Activated CD4-positive, alpha-beta T cell treated with anti-CD3 and anti-CD28 coated beads, Interleukin-2, Interleukin-6, amounts not matched to agents 100 ng/mL and 50 ng/mL, durations not matched to agents 16 hours and 8 hours (primary cell): ENCODE results near the gene UGT3A2.
A peak's percentile ranks its signal among the peaks of the same experiment; 100 is the strongest.

ENCODE experiments used
- DNase-seq: peaks from one replicate; pipeline ENCODE4 v3.0.0-alpha.2; 2020

Gene UGT3A2, protein sequence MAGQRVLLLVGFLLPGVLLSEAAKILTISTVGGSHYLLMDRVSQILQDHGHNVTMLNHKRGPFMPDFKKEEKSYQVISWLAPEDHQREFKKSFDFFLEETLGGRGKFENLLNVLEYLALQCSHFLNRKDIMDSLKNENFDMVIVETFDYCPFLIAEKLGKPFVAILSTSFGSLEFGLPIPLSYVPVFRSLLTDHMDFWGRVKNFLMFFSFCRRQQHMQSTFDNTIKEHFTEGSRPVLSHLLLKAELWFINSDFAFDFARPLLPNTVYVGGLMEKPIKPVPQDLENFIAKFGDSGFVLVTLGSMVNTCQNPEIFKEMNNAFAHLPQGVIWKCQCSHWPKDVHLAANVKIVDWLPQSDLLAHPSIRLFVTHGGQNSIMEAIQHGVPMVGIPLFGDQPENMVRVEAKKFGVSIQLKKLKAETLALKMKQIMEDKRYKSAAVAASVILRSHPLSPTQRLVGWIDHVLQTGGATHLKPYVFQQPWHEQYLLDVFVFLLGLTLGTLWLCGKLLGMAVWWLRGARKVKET

DNA sequence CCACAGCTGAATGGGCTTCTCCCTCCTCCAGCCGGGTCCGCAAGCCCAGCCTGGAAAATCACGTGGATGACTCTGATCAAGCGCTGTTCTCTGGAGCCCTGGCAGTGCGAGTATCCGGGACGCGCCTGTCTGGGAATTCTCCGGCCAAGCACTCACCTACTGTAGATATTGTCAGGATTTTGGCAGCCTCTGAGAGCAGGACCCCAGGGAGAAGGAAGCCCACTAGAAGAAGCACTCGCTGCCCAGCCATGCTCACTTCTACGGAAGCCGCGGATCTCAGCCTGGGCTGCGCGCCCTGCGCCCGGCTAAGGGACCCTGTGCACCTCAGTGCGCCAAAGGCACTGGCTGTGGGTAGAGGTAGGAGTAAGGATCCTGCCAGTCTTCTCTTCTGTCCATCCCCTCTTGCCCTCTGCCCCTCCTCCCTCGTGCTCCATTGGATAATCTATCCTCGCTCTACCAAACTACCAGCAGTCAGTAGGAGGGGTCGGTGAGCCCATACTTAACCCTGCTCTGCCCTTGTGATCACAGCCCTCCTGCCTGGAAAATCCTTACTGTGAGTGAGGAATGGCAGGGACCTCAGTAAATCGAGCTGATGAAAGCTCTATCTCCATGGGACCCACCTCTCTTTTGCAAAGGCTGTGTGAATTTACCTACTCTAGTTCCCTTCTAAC, at the start of gene UGT3A2:
Gene UGT3A2 (minus strand): TSS at position 343 of the 671 bp plus-strand sequence. CDS start 93 bp downstream, at position 250.
- DNase-seq = no peak

DNA sequence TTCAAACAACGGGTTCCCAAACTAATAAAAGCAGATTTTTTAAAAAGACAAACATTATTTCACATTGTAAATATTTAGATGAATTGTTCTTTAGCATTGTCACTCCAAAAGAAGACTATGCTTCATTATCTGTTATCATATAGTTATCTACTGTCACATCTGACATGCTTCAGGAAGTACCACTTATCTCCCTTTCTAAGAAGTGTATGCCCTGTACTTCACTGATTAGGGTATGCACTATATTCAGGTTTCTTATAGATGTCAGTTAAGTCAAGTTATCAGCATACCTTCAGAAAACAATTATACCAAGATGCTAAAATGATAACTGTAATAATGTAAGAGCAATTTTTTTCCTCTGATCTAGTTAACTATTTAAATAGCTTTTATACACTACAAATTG, 44.6 kb upstream of the UGT3A2 start:
- DNase-seq = no peak

GRCh38 chr5:36108758-36109460, 42.2 kb upstream of the UGT3A2 start:
- DNase-seq = no peak

- no peak for DNase-seq
Observed at GRCh38 chr5:36105819-36106218, 39.1 kb upstream of the UGT3A2 start.

DNA sequence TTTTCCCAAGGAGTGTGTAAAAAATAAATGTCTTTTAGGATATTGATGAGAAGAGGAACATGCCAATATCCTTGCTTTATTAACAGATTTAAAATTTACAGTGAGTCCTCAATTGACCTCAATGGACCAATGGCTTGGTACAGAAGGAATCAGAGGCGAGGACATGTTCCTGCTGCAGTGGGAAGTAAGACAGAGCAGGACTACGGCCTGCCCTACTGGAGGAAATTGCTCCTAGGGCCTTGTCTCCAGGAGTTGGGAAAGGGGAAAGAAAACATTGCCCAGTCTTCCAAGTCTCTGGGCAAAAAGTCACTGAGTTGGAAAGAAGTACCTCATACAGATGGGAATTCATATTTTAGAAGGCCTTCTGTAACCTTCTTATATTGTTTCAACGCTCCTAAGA, 33.1 kb upstream of the UGT3A2 start:
- DNase-seq = no peak

DNA sequence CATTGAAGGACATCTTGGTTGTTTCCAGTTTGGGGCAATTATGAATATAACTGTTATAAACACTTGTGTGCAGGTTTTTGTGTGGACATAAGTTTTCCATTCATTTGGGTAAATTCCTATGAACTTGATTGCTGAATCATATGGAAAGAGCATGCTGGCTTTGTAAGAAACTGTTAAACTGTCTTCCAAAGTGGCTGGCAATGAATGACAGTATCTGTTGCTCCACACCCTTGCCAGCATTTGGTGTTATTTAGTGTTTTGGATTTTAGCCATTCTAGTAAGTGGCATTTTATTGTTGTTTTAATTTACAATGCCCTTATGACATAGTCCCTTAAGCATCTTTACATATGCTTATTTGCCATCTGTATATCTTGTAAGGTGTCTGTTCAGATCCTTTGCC, 29.8 kb upstream of the UGT3A2 start:
- no peak for DNase-seq

DNA sequence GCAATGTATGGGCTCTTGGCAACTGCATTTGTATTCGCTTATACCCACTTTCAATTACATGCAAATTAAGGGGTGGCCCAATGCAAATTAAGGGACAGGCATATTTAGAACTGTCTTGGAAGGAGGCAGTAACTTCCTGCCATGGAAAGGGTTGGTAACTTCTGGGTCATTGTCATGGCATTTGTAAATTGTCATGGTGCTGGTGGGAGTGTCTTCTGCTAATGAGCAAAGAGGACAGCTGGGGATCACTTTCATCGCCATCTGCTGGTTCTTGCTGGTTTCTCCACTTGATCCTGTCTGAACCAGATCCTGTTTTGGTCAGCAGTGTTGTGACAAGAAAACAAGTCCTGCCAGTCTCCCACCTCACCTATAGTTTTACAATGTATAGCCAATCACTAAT, 23.3 kb upstream of the UGT3A2 start:
- peak; percentile 32 for DNase-seq

GRCh38 chr5:36079200-36079781, 12.6 kb upstream of the UGT3A2 start:
- DNase-seq = peak; percentile 58

GRCh38 chr5:36078430-36078829, 11.7 kb upstream of the UGT3A2 start:
- no peak for DNase-seq

- DNase-seq = peak; percentile 27
Observed at GRCh38 chr5:36073595-36074216, 7.0 kb upstream of the UGT3A2 start.

GRCh38 chr5:36070687-36071571, 4.2 kb upstream of the UGT3A2 start:
- DNase-seq = no peak

DNA sequence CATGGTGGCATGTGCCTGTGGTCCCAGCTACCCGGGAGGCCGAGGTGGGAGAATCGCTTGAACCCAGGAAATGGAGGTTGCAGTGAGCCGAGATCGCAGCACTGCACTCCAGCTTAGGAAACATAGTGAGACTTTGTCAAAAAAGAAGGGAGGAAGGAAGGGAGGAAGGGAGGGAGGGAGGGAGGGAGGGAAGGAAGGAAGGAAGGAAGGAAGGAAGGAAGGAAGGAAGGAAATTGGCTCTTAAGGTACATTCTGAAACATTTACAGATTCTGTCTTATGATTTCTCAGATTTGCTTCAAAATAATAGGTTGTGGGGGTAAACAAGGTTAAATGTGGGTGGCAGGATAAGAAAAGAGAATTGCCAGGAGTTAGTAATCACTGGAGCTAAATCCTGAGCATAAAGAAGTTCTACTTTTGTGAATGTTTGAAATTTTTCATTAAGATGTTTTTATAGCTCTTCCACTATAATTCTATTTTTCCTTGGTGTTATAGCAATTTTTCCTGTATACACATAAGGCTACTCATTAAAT, 2.1 kb upstream of the UGT3A2 start:
- no peak for DNase-seq

DNA sequence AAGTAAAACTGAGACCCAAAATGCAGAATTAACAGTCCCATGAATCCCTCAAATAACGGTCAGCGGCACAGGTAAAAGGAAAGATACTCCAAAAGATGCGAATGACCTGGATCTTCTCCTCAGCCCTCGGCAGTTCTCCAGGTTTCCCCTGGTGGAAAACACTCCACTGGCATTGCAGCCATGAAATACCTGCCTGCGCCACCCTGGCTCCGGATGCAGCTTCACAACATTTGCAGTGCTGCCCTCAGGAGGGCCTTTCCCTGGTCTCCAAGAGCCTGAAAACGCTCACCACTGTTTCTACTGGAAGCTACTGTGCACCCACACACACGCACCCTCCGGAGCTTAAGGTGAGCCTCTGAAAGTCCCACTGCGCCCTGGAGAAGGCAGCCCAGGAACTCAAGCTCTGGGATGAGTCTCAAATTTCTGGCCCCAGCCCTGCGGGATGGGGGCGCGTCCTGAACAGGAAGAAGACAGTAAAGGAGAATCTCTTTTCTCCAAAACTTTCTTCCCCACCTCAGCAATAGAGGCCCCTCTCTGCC, 612 bp downstream of the UGT3A2 start:
- no peak for DNase-seq

DNA sequence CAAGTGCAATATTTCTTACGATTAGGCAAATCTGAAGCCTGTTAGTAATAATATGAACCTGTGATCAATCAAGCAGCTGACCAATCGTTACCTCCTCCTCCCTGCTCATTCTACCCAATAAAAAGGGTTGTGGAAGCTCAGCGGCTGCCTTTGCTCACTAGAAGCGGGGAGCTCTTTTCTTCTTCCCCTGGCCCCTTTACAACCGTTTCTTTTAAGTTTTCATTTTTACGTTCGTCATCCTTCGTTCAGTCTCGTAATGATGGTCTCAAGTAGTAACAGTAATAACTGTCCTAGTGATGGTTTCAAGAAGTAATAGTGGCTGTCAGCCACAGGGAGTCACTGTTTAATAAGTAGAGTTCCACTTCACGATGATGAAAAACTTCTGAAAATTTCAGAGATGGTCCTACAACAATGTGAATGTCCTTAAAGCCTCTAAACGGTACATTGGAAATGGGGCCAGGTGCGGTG, 6.2 kb downstream of the UGT3A2 start:
- peak; percentile 12 for DNase-seq

- no peak for DNase-seq
Observed at GRCh38 chr5:36059571-36060419, 6.9 kb downstream of the UGT3A2 start.

DNA sequence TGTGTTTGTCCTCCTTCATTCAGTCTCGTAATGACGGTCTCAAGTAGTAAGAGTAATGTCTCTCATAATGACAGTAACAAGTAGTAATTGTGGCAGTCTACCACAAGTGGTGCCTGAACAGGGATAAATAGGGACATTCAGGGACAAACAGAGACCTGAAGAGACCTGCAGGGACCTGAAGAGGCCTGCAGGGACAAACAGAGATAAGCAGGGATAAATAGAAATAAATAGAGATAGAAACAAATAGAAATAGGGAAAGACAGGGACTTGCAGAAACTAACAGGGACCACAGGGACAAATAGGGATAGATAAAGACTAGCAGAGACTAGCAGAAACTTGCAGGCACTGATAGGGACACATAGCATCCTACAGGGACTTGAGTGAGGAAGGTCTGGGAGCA, 7.9 kb downstream of the UGT3A2 start:
- no peak for DNase-seq

GRCh38 chr5:36057386-36057785, 9.3 kb downstream of the UGT3A2 start:
- no peak for DNase-seq

DNA sequence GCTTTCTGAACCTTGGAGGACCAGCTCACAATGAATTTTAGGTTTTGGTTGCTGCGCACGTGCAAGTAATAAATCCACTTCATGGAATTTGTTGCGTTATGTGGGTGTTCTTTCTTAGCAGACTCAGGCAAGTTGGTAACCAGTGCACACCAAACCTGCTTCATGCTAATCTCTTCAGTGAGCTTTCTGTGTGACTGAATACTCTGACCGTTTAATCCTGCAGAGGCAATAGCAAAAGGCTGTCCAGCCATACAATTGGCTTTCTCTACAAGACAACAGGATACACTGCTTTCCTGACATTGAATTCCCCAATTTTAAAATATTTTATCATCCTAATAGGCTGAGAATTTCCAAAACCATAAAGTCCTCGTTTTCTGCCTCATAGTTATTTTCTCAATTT, 10.3 kb downstream of the UGT3A2 start:
- no peak for DNase-seq

DNA sequence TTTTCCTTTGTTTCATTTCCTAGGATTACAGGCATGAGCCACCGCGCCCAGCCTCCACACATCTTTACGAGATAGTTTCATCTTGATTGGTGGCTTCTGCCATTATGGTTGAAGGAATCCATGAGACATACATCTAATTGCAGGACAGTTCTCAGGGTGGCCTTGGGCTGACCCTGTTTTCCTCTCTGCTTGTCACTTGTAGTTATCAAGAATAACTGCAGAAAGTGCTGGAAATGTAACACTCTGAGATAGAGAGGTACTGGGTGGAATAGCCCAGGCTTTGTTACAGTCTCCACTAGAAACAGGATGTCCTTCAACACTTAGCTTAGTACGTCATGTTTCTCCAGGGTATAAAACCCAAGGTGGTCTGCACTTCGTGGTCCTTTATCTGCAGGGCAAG, 10.7 kb downstream of the UGT3A2 start:
- no peak for DNase-seq

- no peak for DNase-seq
Observed at GRCh38 chr5:36054647-36055046, 12.0 kb downstream of the UGT3A2 start.
